Measurements from ENCODE around the gene DOCK1.

DNA sequence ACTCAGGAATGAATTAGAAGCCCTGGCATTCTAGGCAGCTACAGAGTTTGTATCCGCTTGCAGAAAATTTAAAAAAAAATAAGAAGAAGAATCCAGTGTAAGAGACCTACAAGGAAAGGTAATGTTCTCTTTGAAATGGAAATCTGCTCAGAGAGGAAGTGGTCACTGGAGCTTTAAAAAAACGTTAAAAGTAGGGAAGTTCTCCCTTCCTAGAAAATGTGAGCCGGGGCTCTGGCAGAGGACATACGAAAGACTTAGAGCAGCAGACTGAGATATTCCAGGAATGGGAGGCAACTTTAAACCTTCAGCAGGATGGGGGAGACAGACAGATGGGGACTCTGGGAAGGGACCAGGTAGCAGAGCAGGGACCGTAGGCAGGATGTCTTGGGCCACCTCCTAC, 494.4 kb downstream of the DOCK1 start:
- TF ChIP-seq, protein P1, sequence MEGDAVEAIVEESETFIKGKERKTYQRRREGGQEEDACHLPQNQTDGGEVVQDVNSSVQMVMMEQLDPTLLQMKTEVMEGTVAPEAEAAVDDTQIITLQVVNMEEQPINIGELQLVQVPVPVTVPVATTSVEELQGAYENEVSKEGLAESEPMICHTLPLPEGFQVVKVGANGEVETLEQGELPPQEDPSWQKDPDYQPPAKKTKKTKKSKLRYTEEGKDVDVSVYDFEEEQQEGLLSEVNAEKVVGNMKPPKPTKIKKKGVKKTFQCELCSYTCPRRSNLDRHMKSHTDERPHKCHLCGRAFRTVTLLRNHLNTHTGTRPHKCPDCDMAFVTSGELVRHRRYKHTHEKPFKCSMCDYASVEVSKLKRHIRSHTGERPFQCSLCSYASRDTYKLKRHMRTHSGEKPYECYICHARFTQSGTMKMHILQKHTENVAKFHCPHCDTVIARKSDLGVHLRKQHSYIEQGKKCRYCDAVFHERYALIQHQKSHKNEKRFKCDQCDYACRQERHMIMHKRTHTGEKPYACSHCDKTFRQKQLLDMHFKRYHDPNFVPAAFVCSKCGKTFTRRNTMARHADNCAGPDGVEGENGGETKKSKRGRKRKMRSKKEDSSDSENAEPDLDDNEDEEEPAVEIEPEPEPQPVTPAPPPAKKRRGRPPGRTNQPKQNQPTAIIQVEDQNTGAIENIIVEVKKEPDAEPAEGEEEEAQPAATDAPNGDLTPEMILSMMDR (IDR thresholded peaks at IDR 0.05; ENCODE audit: poor library complexity, severe bottlenecking), result no peak
- TF ChIP-seq TAF1 (IDR thresholded peaks at IDR 0.05; ENCODE audit: low read depth), result no peak
- no peak for TF ChIP-seq EZH2 (IDR thresholded peaks at IDR 0.05; ENCODE audit: borderline replicate concordance, insufficient read depth, low read length, poor library complexity, severe bottlenecking)

All from neural cell (in vitro differentiated cells).